Amniotic stem cell (primary cell): Measurements from ENCODE around the gene CXorf38.
A peak's percentile ranks its signal among the peaks of the same experiment; 100 is the strongest.

Source experiments
- DNase-seq: peaks from one replicate; lab custom pipeline; 2025; lab: John Stamatoyannopoulos, UW

Gene CXorf38, protein sequence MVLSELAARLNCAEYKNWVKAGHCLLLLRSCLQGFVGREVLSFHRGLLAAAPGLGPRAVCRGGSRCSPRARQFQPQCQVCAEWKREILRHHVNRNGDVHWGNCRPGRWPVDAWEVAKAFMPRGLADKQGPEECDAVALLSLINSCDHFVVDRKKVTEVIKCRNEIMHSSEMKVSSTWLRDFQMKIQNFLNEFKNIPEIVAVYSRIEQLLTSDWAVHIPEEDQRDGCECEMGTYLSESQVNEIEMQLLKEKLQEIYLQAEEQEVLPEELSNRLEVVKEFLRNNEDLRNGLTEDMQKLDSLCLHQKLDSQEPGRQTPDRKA

DNA sequence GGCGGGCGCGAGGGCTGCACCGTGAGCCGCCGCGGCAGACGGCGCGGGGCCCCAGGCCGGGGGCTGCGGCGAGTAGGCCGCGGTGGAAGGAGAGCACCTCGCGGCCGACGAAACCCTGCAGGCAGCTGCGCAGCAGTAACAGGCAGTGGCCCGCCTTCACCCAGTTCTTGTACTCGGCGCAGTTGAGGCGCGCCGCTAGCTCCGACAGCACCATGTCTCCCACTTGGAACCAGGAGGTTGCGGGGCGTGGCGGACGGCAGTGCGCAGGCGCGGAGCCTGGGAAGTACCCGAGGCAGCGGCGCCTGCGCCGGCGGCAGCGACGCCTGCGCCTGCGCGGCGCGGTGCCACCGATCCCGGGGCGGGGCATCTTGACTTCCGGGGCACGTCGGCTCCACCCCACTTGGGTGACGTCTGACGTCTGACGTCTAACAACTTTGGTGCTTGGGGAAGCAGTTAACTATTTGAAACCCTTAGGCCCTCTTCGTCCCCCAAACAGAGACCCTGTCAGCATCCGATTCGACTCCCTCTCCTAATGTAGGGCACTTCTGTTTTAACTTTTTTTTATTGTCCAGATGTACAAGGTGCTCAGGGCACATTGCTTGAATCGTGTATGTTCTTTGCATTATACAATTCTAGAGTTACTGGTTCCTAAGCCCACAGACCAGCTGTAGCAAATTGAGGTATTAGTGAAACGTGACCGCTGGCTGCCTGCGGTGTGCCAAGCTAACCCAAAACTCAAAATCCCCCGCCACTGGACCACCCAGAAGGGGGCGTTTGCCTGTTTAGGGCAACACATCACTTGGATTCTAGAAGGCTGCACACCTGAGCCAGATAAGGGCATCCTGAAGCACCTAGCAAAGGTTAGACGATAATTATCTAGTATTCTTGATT is at the start of gene CXorf38:
TSS of gene CXorf38 (minus strand) at position 255 of the 891 bp plus-strand sequence. CDS start at position 214, 41 bp downstream.
- DNase-seq = peak; percentile 55

DNA sequence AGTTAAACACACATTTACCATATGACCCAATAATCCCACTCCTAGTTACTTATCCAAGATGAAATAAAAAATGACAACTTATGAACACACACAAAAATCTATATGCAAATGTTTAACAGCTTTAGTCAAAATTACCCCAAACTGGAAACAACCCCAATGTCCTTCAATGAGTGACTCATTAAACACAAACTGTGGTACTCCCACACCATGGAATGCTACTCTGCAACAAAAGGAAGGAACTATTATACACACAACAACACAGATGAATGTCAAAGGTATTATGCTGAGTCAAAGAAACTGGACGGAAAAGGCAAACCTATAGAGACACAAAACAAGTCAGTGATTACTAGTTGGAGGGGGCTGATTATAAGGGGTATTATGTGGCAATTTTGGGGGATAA is 47.4 kb upstream of the CXorf38 start:
- no peak for DNase-seq

DNA sequence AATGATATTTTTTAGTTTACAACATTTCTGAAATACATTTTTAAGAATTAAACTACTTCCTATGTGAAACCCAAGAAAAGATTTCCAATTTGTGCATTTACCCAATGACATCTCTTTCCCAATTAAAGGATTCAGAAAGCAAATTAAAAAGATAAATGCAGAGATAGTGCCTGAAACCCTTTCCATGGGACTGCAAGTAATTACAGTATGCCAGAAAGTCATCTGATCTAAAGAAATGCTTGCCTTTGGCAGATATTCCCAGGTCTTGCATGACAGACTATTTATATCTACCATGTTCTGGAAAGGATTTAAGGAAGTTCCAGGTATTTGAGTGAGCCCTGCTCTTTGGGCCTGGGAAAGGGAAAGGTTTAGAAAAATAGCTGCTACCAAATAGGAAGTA is 41.6 kb upstream of the CXorf38 start:
- no peak for DNase-seq

DNA sequence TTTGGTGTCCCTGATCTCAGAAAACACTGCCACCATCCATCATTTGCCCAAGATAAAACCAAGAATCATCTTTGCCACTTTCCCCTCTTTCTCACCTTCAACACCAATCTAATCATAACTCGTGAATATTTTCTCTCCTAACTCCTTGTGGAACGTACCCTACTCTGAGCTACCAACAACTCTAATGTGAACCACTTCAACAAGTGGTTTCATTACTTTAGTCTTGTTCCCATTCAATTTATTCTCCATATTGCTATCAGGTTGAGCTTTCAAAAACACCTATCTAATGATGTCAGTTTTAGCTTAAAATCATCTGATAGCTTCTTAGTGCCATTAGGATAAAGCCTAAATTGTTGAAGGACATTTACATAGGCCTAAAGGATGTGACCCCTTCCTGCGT is 39.8 kb upstream of the CXorf38 start:
- DNase-seq = no peak

DNA sequence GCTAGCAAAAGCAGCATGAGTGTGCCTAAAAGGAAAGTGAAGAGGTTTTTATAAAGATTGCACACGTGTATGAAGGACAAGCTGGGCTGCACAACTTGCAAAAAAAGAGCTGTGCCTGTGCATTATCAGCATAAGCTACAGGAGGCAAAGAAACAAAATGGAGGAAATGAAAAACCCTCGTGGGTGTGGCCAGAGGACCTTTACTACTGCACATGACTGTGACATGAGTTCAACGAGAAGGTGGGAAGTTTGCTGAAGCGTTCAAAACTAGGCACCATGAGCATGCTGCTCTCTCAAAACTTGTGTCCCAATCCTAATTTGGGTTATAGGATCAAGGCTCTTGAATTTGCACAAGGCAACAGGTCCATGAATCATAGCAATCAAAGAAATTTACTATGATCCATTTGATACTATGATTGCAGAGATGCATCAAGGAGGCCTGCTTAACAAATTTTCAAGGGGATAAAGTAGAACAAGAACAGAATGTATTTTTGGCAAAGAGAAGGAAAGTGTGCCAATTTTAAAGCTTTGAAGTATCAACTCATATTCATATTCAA is 38.1 kb upstream of the CXorf38 start:
- DNase-seq = no peak

DNA sequence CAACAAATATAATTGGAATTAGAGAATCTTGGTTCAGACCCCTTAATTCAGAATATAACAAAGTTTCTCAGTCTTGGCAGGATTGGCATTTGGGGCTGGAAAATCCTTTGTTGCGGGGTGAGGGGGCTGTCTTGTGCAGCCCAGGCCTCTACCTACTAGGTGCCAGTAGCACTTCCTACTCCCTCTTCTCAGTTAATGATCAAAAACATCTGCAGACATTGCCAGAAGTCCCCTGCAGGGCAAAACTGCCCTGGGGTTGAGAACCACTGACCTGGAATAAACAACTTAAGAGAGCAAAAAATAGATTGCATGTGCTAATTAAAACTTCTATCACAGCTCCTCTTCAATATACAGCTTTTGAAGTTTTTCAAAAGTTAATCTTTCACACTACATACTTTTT is 36.7 kb upstream of the CXorf38 start:
- no peak for DNase-seq

DNA sequence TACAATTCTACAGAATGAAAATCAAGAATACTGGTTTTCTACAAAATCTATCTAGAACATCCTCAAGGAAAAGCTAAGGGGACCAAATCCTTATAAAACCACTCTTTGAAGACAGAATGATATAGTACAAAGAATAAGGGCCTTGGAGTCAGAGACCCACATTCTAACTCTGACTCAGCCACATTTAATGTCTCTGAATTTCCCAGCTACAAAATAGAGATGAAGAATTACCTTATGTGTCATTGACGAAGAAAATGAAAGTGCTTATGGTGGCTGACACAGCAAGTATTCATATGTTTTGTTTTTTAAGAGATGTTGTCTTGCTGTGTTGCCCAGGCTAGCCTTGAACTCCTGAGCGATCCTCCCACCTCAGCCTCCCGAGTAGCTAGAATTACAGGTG is 35.9 kb upstream of the CXorf38 start:
- no peak for DNase-seq

DNA sequence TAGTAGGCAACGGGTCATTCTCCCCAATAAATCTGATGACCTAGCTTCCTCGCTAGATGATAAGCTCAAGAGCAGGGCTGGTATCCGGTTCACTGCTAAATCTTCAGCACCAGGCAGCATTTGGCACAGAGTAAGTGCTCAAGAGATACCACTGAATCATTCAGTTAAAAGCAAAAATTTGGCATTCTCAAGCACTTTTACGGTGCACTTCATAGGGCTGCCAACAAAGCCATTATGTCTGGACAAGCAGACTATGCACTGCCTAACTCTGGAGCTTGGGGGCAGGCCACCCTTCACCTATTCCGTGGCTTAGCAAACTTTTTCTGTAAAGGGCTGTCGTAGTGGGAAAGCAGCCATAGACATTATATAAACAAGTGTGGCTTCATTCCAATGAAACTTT is 23.8 kb upstream of the CXorf38 start:
- DNase-seq = no peak

DNA sequence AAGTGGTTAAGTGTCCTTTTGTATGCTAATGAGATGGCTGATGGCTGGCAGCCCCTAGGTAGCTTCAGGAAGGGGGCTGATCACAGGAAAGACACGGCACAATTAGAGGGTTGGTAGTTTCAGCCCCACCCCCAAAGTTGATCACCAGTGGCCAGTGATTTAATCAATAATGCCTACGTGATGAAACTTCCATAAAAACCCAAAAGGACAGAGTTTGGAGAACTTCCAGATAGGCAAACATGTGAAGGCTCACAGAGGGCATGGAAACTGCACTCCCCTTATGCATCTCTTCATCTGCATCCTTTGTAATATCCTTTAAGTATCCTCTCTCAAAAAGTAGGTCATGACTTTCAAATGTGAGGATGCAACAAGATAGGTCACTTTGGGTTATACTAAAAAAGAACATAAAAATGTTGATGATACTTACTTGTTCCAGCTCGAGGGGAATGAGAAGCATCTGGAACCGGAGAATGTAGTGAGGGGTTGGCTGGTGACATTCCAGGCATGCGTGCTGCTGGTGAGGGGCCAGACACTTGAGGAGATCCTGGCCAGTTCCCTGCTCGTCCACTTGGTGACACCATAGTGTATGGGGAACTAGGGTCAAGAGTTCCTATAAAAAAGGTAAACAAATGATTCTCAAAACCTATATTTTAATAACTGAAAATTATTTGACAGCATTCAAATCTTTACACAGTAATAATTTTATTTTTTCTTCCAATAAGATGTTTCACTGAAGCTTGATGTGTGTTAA is 16.7 kb upstream of the CXorf38 start:
- DNase-seq = no peak

DNA sequence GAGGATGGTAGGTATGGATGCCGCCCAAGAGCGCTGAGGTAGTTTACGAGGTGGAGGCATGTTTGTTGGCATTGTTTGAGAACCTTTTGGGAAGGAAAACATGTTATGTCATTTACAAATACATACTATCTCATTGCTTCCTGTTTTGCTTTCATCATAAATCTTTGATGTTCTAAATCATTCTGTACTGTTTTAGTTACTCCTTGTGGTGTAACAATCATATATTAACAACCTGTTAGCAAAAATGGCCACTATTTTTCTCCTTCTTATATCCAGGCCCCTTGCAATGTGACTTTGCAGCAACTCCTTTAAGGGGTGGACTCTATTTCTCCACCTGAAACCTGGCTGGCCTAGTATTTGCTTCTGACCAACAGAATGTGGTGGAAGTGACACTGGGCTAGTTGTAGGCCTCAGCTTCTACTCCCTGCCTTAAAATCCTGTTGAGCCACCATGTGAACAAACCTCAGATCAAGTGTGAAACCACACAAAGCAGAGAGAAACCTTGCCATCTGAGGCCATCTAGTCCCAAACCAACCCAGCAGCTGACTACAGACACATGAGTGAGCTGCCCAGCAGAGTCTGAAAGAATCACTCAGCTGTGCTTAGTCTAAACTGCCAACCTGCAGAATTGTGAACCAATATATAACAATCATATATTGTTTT is 15.8 kb upstream of the CXorf38 start:
- DNase-seq = no peak

DNA sequence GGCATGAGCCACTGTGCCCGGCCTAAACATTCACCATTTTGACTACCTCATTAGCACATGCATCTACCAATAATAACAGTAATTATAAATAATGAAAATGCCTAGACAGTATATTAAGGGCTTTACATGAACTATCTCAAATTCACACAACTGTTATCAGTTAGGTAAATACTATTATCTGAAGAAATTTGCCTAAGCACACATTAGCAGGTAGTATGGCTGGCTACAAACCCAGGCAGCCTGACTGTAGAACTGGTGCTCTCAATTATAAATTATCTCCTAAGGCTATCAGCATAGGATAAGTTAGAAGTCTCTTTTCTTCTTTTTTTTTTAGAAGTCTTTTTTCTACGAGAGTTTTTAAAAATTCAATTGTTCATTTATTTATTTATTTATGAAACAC is 14.1 kb upstream of the CXorf38 start:
- no peak for DNase-seq

DNA sequence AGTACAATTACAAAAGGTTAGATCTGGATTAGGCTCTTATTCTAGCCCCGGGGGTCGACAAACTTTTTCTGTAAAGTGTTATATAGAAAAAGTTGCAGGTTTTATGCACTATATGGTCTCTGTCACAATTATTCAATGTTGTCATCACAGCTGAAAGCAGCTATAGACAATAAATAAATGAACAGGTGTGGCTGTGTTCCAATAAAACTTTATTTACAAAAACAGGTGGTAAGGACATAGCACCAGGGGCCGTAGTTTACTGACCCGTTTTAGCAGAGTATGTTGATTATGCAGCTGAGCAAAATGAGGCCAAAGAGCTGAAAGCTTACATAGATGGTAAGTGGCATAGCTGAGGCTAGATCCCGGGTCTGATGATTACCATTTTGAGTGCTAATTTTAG is 13.0 kb upstream of the CXorf38 start:
- DNase-seq = no peak

DNA sequence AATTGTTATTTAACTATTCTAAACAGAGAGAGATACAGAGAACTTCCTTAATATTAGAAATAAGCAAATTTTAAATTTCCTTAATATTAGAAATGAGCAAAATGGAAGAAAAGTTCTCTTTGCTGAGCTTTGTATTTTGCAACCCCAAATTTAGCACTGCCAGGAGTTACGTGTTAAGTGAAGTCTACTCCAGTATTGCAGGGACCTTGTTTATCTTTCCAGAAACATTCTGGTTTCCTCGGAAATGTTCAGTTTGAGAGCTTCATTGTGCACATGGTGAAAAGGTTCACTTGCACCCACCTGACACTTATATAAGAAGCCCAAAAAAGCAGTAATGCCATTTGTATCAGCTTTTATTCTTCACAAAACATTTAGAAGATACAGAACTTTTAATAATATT is 6.2 kb upstream of the CXorf38 start:
- no peak for DNase-seq

DNA sequence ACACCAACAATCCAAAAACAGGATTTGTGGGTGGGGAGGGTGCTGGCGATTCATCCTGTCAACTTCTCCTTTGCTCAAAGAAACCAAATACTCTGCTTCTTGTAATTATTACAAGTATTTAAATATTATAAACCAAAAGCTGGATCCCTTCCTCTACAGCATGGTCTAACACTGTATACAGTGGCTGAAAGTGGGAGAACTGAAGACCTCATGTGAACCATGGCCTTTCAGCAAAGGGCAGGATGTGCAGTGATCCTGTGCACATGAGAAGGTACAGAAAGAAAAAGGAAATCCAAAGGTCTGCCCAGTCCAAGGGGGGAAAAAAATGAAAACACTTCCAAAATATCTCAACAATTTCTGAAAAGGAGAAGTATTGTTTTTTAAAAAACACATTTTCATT is 5.3 kb upstream of the CXorf38 start:
- DNase-seq = no peak

DNA sequence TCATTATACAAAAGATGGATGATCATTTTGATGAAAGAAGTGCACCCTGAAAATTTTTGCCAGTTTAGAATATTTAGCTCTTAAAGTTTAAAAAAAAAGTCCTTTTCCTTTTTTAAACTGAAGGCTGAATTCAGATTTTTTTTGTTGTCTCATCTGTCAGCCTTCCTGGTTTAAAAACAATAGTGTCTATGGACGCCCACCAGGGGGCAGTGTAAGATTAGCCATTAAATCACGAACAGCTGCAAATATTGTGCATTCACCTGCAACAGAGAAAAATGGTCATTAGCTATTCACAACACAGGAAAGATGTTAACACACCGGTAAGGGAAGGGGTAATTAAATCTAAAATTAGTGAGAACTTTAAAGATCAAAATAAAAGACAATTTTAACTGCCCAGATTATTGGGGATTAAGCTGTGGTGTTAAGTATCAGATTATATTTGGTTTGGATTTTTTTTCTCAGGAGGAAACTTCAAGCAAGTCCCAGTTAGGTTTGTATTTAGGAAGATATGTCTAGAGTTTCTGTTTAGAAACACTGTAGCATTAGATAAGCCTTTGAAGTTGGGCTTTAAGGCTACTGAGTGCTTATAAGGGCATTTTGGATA is 4.4 kb upstream of the CXorf38 start:
- peak; percentile 16 for DNase-seq

DNA sequence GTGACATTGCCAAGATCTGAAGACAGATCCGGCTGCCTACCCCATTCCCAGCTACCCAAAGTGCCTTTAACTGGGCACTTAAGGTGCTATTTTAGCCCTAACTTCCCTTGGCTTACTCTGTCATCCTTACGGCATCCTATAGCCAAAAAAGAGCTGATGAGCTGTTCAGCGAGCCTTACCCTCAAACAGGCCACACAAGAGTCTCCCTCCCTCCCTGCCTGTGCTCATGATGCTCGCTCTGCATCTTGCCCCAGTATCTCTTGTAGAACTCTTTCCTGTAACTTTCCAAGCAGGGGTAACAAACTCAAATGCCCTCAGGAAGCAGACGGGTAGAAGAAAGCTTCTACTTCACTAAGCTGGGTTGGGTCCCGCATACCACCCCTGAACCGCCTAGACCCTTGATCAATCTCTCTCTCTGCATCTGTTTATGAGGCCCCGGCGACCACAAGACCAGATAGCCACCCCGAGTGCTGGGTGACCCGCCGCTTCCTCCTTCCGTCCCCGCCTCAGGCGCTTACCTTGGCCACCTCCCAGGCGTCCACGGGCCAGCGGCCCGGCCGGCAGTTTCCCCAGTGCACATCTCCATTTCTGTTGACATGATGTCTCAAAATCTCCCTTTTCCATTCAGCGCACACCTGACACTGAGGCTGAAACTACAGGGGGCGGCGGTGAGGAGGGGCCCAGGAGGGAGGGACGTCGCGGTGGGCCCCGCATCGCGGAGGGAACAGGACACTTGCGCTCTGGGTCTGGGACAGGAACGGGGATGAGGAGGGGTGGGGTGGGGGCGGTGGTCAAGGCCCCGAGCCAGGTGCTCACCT is 663 bp downstream of the CXorf38 start:
- no peak for DNase-seq

DNA sequence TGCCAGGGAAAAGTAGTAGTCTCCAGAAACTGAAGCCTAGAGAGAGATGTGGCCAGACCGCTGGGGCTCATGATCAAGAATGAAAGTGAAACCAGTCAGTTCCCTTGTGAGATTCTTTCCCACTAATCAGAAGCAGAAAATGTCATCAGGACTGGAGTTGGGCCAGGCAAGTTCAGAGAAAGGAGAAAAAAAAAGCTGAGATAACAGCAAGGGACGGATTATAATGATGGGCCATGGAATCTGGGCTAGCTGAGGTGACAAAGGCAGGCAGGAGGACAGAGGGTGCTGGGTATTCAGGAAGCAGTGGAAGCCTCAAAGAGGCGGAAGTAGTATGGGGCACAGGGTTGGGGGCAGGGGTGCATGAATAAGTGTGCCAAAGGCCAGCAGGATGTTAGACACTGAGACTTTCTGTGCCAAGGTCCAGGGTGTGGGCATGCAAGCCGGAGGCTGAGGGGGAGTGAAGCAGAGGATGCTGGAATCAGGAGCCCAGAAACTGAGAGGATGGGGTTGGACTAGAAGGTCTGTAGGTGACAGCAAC is 2.5 kb downstream of the CXorf38 start:
- peak; percentile 40 for DNase-seq

DNA sequence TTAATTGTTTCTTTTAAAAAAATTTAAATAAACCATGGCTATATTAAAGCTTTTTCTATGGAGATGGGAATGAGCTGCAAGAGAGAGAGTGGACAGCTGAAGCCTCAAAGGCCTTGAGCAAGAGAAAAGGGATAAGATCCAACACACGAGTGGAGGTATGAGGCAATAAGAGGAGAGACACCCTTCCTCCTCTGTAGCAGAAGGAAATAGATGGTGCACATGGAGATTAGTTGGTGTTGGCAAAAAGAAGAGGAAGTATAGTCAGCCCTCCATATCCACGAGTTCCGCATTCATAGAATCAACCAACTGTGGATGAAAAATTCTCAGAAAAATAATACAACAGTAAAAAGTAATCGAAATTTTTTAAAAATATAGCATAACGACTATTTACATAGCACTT is 3.2 kb downstream of the CXorf38 start:
- no peak for DNase-seq

DNA sequence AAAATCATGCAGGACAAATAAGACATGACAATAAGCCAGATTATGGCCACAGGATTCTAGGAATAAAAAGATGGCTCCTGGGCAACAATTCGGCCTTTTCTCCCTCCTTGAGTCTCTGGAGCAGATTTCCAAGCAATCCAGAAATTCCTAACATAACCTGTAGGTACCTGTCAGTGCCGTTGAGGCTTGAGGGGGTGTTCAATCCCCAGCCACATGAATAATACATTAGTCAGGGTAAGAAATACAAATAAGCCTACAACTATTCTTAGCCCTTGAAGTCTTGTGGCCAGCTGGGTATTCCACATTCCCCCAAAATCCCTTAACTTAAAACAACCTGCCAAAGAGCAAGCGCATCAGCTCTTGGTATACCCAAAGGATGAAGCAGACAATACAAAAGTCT is 9.7 kb downstream of the CXorf38 start:
- DNase-seq = no peak

DNA sequence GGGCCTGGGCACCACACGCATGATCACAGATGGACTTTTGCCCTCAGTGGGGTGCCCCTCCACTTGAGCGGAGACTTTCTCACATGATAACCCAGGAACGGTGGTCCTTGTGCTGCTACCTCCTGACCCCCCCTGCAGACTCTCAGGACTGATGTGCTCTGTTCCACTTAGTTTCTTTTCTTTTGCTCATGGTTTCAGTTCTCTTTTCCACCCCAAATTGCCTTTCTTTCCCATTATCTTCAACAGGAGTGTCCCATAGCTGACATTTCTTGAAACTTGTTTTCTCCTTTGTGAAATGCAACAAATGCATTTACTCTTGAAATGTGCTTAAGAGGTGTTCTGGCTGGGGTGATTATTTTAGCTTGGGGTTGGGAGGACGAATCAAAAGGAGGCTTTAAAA is 15.2 kb downstream of the CXorf38 start:
- no peak for DNase-seq
